ENCODE results near the gene GMPPA. TPM values are rescaled to one million over a fixed set of nuclear protein-coding genes. Genes with fewer than 3 reads are reported as not detected.

Gene GMPPA
- total and polyA plus RNA-seq, 9 of the 15 experiments (the other 6 are each of a cell fraction or from before 2014, with no cell fraction given), result 7.0 to 101 (median 66.7) TPM

- TF ChIP-seq REST (IDR thresholded peaks at IDR 0.05; ENCODE audit: borderline replicate concordance) (peak; percentile 69), REST (CRISPR knock-in tag; IDR thresholded peaks at IDR 0.05; ENCODE audit: low read depth) (no peak), ZNF668 (CRISPR knock-in tag; IDR thresholded peaks at IDR 0.05) (no peak), MLLT1 (IDR thresholded peaks at IDR 0.05) (0 out of 4 replicates have a peak, but pooled peaks of 1 of the 2 experiments have one; percentile 23), HNRNPLL (IDR thresholded peaks at IDR 0.05; ENCODE audit: low read depth, low read length, poor library complexity, severe bottlenecking) (peak; percentile 14), GATA2 (CRISPR knock-in tag; IDR thresholded peaks at IDR 0.05) (peak; percentile 59; the same call in 1 of the 2 replicates), CEBPB (tag; IDR thresholded peaks at IDR 0.05) (no peak), ZNF143 (CRISPR knock-in tag; IDR thresholded peaks at IDR 0.05) (no peak)
- TF ChIP-seq, protein P1, sequence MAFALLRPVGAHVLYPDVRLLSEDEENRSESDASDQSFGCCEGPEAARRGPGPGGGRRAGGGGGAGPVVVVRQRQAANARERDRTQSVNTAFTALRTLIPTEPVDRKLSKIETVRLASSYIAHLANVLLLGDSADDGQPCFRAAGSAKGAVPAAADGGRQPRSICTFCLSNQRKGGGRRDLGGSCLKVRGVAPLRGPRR (CRISPR knock-in tag; IDR thresholded peaks at IDR 0.05), result no peak
- TF ChIP-seq, protein P2, sequence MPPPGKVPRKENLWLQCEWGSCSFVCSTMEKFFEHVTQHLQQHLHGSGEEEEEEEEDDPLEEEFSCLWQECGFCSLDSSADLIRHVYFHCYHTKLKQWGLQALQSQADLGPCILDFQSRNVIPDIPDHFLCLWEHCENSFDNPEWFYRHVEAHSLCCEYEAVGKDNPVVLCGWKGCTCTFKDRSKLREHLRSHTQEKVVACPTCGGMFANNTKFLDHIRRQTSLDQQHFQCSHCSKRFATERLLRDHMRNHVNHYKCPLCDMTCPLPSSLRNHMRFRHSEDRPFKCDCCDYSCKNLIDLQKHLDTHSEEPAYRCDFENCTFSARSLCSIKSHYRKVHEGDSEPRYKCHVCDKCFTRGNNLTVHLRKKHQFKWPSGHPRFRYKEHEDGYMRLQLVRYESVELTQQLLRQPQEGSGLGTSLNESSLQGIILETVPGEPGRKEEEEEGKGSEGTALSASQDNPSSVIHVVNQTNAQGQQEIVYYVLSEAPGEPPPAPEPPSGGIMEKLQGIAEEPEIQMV (tag; conservative IDR thresholded peaks at IDR 0.05; ENCODE audit: low read depth), result no peak
Observed at GRCh38 chr2:219521066-219521880, 22.6 kb downstream of the GMPPA start (continued).

Data from K562 (cell line).